BE2C (cell line): ENCODE measurements around the gene PARG.
A peak's percentile ranks its signal among the peaks of the same experiment; 100 is the strongest.
"Not testable (repeated sequence)": the region's sequence is repeated elsewhere in the genome, so short reads cannot be mapped to it uniquely, and the experiment has no call there.

Experiments
- DNase-seq: peaks from one replicate; pipeline ENCODE4 v3.0.0-alpha.2; 2020
- H3K27me3 ChIP-seq: fragments of 250-450 bp; sonication (Bioruptor Pico); 2 replicates; pipeline ENCODE4 v1.5.1; 2020; ENCODE audit warnings: mild to moderate bottlenecking
- H3K36me3 ChIP-seq: fragments of 250-450 bp; sonication (Bioruptor Pico); 2 replicates; pipeline ENCODE4 v1.5.1; 2020; ENCODE audit warnings: mild to moderate bottlenecking
- H3K4me1 ChIP-seq: fragments of 250-450 bp; sonication (Bioruptor Pico); 2 replicates; pipeline ENCODE4 v1.5.1; 2020
- H3K4me3 ChIP-seq: 2 replicates; pipeline ENCODE4 v1.5.1; 2011; ENCODE audit warnings: low read depth, low read length
- H3K9me3 ChIP-seq: fragments of 250-450 bp; sonication (Bioruptor Pico); 2 replicates; pipeline ENCODE4 v1.5.1; 2020
- CTCF ChIP-seq: IDR thresholded peaks from 2 replicates; pipeline ENCODE4 v1.5.1; 2012; ENCODE audit warnings: mild to moderate bottlenecking, low read depth, low read length

Gene PARG

GRCh38 chr10:49784681-49785080 is 157.1 kb downstream of the PARG start:
- Histone ChIP-seq H3K9me3 (no peaks in the 10 kb centered on the region; the same call in 1 of the 2 replicates), H3K4me1 (peaks cover 10% of the 10 kb centered on the region), H3K36me3 (no peaks in the 10 kb centered on the region), H3K27me3 (no peaks in the 10 kb centered on the region), H3K4me3 (no peak overlapping the region)
- peak; percentile 28 for DNase-seq
- no peak for TF ChIP-seq CTCF

DNA sequence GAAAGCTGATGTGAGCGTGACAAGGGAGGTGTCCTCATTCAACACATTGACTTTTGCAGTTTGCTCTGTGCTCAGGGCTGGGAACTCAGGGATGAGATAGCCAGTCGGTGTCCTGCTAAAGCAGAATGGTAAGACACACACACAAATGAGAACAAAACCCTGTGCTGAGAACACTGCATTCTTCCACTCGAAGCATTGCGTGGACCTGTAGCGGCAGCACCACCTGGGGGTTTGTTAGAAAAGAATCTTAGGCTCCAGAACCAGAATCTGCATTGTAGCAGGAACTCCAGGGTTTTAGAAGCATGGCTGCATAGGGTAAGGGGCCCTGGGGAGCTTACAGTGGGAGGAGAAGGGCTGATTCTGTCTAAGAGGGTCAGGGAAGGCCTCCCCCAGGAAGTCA is 158.2 kb downstream of the PARG start:
- H3K4me3 ChIP-seq: no peak overlapping the region
- no peaks in the 10 kb centered on the region; the same call in 1 of the 2 replicates for H3K9me3 ChIP-seq
- peaks cover 10% of the 10 kb centered on the region for H3K4me1 ChIP-seq
- H3K27me3 ChIP-seq: no peaks in the 10 kb centered on the region
- peak; percentile 22 for DNase-seq
- no peaks in the 10 kb centered on the region for H3K36me3 ChIP-seq
- peak; percentile 16; the same call in 1 of the 2 replicates for TF ChIP-seq CTCF

DNA sequence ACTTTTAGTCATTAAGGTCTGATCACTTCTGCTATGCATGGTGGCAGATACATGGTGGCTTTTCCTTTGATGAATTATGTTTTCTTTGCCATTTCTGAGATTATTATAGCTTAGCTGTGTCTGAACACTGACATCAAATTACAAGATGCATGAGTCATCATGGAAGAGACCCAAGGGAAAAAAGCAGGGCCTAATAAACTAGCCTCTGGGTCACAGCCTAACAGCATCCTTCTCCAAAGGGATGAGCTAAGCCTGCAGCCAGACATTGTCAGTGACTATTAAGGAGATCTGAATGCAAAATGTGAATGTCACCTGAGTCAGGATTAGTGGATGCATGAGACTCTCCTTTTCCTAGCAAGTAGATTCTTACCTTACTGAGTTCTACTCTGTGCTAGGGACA is 160.6 kb downstream of the PARG start:
- peaks cover 10% of the 10 kb centered on the region for H3K4me1 ChIP-seq
- H3K4me3 ChIP-seq: no peak overlapping the region
- no peak for TF ChIP-seq CTCF
- no peak for DNase-seq
- H3K36me3 ChIP-seq: no peaks in the 10 kb centered on the region
- H3K9me3 ChIP-seq: no peaks in the 10 kb centered on the region; the same call in none of the 2 replicates
- no peaks in the 10 kb centered on the region for H3K27me3 ChIP-seq

GRCh38 chr10:49778197-49778596 is 163.6 kb downstream of the PARG start:
- no peak for TF ChIP-seq CTCF
- H3K4me1 ChIP-seq: peaks cover 7% of the 10 kb centered on the region
- no peak overlapping the region for H3K4me3 ChIP-seq
- no peak for DNase-seq
- H3K36me3 ChIP-seq: no peaks in the 10 kb centered on the region
- H3K9me3 ChIP-seq: no peaks in the 10 kb centered on the region; the same call in none of the 2 replicates
- no peaks in the 10 kb centered on the region for H3K27me3 ChIP-seq

DNA sequence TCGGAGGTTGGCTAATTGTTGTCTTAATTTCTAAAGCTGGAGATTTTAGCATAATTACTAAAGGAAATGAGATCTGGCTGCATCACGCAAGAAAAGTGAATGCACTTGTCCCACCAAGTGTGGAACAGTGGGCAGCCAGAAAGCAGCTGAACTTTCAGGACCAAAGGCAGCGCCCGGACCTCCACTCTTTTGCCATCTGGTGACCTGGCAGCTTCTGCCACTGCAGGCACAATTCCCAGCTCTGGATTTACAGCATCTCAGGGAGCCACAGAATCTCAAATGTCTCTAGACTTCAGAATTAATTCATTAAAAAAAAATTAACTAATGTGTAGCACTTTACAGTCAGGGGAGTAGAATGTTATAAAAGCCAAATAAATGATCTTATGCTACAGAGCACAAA is 165.0 kb downstream of the PARG start:
- peaks cover 3% of the 10 kb centered on the region; the same call in 1 of the 2 replicates for H3K4me1 ChIP-seq
- no peaks in the 10 kb centered on the region; the same call in none of the 2 replicates for H3K9me3 ChIP-seq
- TF ChIP-seq CTCF: no peak
- no peak for DNase-seq
- no peaks in the 10 kb centered on the region for H3K36me3 ChIP-seq
- no peaks in the 10 kb centered on the region for H3K27me3 ChIP-seq
- no peak overlapping the region for H3K4me3 ChIP-seq

DNA sequence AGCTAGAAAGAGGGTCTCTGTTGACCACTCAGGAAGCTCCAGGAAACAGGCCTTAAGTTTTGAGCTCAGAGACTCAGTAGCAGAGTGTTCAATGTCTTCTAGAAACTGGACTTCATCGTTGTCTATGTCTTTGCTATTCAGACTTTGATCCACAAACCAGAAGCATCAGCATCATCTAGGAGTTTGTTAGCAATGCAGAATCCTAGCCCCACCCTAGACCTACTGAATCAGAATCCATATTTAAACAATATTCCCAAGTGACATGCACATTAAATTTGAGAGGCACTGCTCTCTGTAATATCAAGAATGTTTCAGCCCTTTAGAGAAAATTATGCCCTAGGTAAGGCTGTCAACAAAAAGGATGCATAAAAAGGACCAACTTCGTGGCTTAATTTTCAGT is 166.8 kb downstream of the PARG start:
- no peaks in the 10 kb centered on the region for H3K36me3 ChIP-seq
- DNase-seq: no peak
- H3K4me1 ChIP-seq: peaks cover 3% of the 10 kb centered on the region; the same call in 1 of the 2 replicates
- H3K4me3 ChIP-seq: no peak overlapping the region
- no peaks in the 10 kb centered on the region for H3K27me3 ChIP-seq
- no peak for TF ChIP-seq CTCF
- no peaks in the 10 kb centered on the region; the same call in 1 of the 2 replicates for H3K9me3 ChIP-seq

DNA sequence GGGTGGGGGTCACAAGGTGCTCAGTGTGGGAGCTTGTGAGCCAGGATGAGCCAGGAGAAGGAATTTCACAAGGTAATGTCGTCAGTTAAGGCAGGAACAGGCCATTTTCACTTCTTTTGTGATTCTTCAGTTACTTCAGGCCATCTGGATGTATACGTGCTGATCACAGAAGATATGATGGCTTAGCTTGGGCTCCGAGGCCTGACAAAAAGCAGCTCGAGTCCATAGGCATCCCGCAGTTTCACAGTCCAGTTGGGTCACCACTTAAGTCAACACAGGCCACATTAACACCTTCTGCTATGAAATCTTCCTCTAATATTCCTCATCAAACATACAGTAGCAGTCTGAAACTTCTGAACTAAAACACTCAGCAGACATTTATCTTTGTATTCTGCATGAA is 168.9 kb downstream of the PARG start:
- H3K9me3 ChIP-seq, H3K4me1 ChIP-seq, H3K27me3 ChIP-seq, H3K36me3 ChIP-seq, DNase-seq, H3K4me3 ChIP-seq: not testable (repeated sequence)

DNA sequence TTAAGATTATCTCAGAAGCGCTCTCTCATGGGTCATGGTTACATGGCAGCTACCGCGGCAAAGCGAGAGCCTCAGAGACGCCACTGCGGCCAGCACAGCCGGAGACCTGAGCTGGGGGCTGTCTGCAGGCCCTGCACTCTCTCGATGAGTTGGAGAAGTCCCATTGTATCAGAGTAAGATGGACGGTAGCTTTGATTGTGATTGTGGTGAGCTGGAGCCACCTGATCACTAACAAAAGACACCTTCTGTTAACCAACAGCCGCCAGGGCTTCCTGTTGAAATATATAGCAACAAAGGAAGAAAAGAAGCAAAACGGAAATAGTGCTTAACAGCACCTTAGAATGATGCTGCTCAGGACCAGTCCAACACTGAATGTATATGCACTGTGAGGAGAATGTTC is 170.8 kb downstream of the PARG start:
- H3K9me3 ChIP-seq, H3K36me3 ChIP-seq, H3K4me3 ChIP-seq, H3K4me1 ChIP-seq, H3K27me3 ChIP-seq, DNase-seq: not testable (repeated sequence)
